HG02885 (cell line): ENCODE results near the gene ZBTB42.
"Not testable (repeated sequence)": the region's sequence is repeated elsewhere in the genome, so short reads cannot be mapped to it uniquely, and the experiment has no call there.

Experiments
- ATAC-seq: cut with Tn5 transposase; IDR thresholded peaks from one replicate; pipeline ENCODE4 v1.9.1; 2021; ENCODE audit warnings: mild to moderate bottlenecking; ENCODE audit not compliant: unreplicated experiment, poor library complexity

Gene ZBTB42

GRCh38 chr14:104804481-104805325 lies 3.8 kb downstream of the ZBTB42 start:
- no peak for ATAC-seq

- ATAC-seq: no peak
Measured at GRCh38 chr14:104805326-104805678, 4.4 kb downstream of the ZBTB42 start.

- ATAC-seq: no peak
Measured at GRCh38 chr14:104805941-104806624, 5.2 kb downstream of the ZBTB42 start.

- ATAC-seq: no peak
Measured at GRCh38 chr14:104806625-104807465, 5.9 kb downstream of the ZBTB42 start.

GRCh38 chr14:104808456-104808855 lies 7.6 kb downstream of the ZBTB42 start:
- ATAC-seq: no peak

GRCh38 chr14:104810316-104810715 lies 9.4 kb downstream of the ZBTB42 start:
- ATAC-seq: no peak

GRCh38 chr14:104813286-104813685 lies 12.4 kb downstream of the ZBTB42 start:
- no peak for ATAC-seq

GRCh38 chr14:104814701-104815100 lies 13.8 kb downstream of the ZBTB42 start:
- ATAC-seq: not testable (repeated sequence)

GRCh38 chr14:104816616-104816884 lies 15.6 kb downstream of the ZBTB42 start:
- ATAC-seq: no peak

GRCh38 chr14:104817930-104818713 lies 17.2 kb downstream of the ZBTB42 start:
- no peak for ATAC-seq

GRCh38 chr14:104818714-104819161 lies 17.8 kb downstream of the ZBTB42 start:
- ATAC-seq: no peak

GRCh38 chr14:104819361-104819781 lies 18.5 kb downstream of the ZBTB42 start:
- no peak for ATAC-seq

- ATAC-seq: no peak
Measured at GRCh38 chr14:104820669-104821228, 19.8 kb downstream of the ZBTB42 start.

GRCh38 chr14:104821229-104821945 lies 20.5 kb downstream of the ZBTB42 start:
- no peak for ATAC-seq

GRCh38 chr14:104821971-104822608 lies 21.2 kb downstream of the ZBTB42 start:
- ATAC-seq: no peak

GRCh38 chr14:104822821-104823615 lies 22.1 kb downstream of the ZBTB42 start:
- ATAC-seq: no peak

GRCh38 chr14:104824353-104824997 lies 23.6 kb downstream of the ZBTB42 start:
- ATAC-seq: no peak
